HepG2 (cell line): Measurements from ENCODE around the gene NEU1. TPM values are rescaled to one million over a fixed set of nuclear protein-coding genes. Genes with fewer than 3 reads are reported as not detected.

ENCODE experiments used
- AHDC1 ChIP-seq: sonication (generic); formaldehyde crosslinking; IDR thresholded peaks from 2 replicates; pipeline ENCODE4 v1.5.1; 2020; ENCODE audit warnings: mild to moderate bottlenecking, missing genetic modification reagents, borderline replicate concordance
- CBX1 ChIP-seq: IDR thresholded peaks from one replicate; pipeline ENCODE4 v1.6.1; 2016; ENCODE audit warnings: antibody characterized with exemption, low read depth
- DRAP1 ChIP-seq: IDR thresholded peaks from 2 replicates; pipeline ENCODE4 v1.6.1; 2016; ENCODE audit warnings: missing genetic modification reagents, missing compliant biosample characterization
- ELF3 ChIP-seq: IDR thresholded peaks from 2 replicates; pipeline ENCODE4 v1.6.1; 2016; ENCODE audit warnings: missing genetic modification reagents, missing compliant biosample characterization
- GABPB1 ChIP-seq: IDR thresholded peaks from 2 replicates; pipeline ENCODE4 v1.6.1; 2016; ENCODE audit warnings: mild to moderate bottlenecking, missing genetic modification reagents, moderate library complexity, missing compliant biosample characterization
- GLI4 ChIP-seq: sonication (generic); formaldehyde crosslinking; IDR thresholded peaks from 2 replicates; pipeline ENCODE4 v1.5.1; 2020; ENCODE audit warnings: missing genetic modification reagents, mild to moderate bottlenecking, moderate library complexity, borderline replicate concordance
- GTF3A ChIP-seq: sonication (generic); formaldehyde crosslinking; conservative IDR thresholded peaks from 2 replicates; pipeline ENCODE4 v1.4.0; 2020; ENCODE audit warnings: mild to moderate bottlenecking, missing genetic modification reagents
- KLF9 ChIP-seq: IDR thresholded peaks from 2 replicates; pipeline ENCODE4 v1.6.1; 2016; ENCODE audit warnings: low read depth
- NBN ChIP-seq: fragments of 450-650 bp; conservative IDR thresholded peaks from 2 replicates; pipeline ENCODE4 v1.6.1; 2017
- SETDB1 ChIP-seq: sonication (generic); formaldehyde crosslinking; IDR thresholded peaks from 2 replicates; pipeline ENCODE4 v1.5.1; 2020; ENCODE audit warnings: missing genetic modification reagents, mild to moderate bottlenecking, borderline replicate concordance
- SIN3B ChIP-seq: fragments of 150-350 bp; IDR thresholded peaks from 2 replicates; pipeline ENCODE4 v1.6.1; 2014; ENCODE audit warnings: low read length
- TERF1 ChIP-seq: sonication (generic); formaldehyde crosslinking; IDR thresholded peaks from 2 replicates; pipeline ENCODE4 v1.8.0; 2022; ENCODE audit warnings: mild to moderate bottlenecking, missing genetic modification reagents, moderate library complexity
- TFDP1 ChIP-seq: IDR thresholded peaks from 2 replicates; pipeline ENCODE4 v1.6.1; 2016; ENCODE audit warnings: missing compliant biosample characterization, missing genetic modification reagents, borderline replicate concordance
- U2AF1 ChIP-seq: fragments of 200-400 bp; formaldehyde crosslinking; optimal IDR thresholded peaks from 2 replicates; pipeline ENCODE3; 2017; ENCODE audit warnings: mild to moderate bottlenecking, low read depth, low read length
- ZFP41 ChIP-seq: sonication (generic); formaldehyde crosslinking; IDR thresholded peaks from 2 replicates; pipeline ENCODE4 v1.4.0; 2020; ENCODE audit warnings: mild to moderate bottlenecking, missing genetic modification reagents, borderline replicate concordance
- ZNF18 ChIP-seq: sonication (generic); formaldehyde crosslinking; IDR thresholded peaks from 2 replicates; pipeline ENCODE4 v1.8.0; 2022; ENCODE audit warnings: mild to moderate bottlenecking, missing genetic modification reagents; ENCODE audit not compliant: insufficient replicate concordance
- ZNF430 ChIP-seq: sonication (generic); formaldehyde crosslinking; IDR thresholded peaks from 2 replicates; pipeline ENCODE4 v1.9.0; 2021; ENCODE audit warnings: mild to moderate bottlenecking, missing genetic modification reagents
- ZNF432 ChIP-seq: sonication (generic); formaldehyde crosslinking; IDR thresholded peaks from 2 replicates; pipeline ENCODE4 v1.5.0; 2020; ENCODE audit warnings: missing genetic modification reagents, mild to moderate bottlenecking, borderline replicate concordance
- ZNF790 ChIP-seq: sonication (generic); formaldehyde crosslinking; IDR thresholded peaks from 2 replicates; pipeline ENCODE4 v1.8.0; 2022; ENCODE audit warnings: missing genetic modification reagents, mild to moderate bottlenecking, borderline replicate concordance
- ZZZ3 ChIP-seq: sonication (generic); formaldehyde crosslinking; IDR thresholded peaks from 2 replicates; pipeline ENCODE4 v1.4.0; 2020; ENCODE audit warnings: missing genetic modification reagents, mild to moderate bottlenecking, borderline replicate concordance
- polyA plus RNA-seq, 8 experiments: library from polyadenylated mRNA; depleted of rRNA in 3 of 8; stranded (reverse) in 7 of 8; unstranded in 1 of 8; fragments of >200 nt; fragmentation: Illumina TruSeq in 4 of 8; extraction: Trizol in 4 of 8; gene quantifications; 2 replicates each; pipeline versions ENCODE4 v1.2.1 to v1.2.3, GENCODE V29; 2011 to 2016; ENCODE audit warnings: low read depth in 4 of 8, missing spikeins in 1 of 8, mixed read lengths in 1 of 8; ENCODE audit not compliant: insufficient read depth in 1 of 8
- total RNA-seq, 5 experiments: library from RNA; depleted of rRNA; stranded (reverse); fragments of >200 nt; fragmentation: Illumina TruSeq; extraction: Trizol; gene quantifications; 2 replicates each; pipeline ENCODE4 v1.2.3, GENCODE V29; 2016; ENCODE audit warnings: low read depth in 1 of 5

NEU1 gene
- total and polyA plus RNA-seq, 2 of the 13 experiments (the other 11 are each of a cell fraction or from before 2014, with no cell fraction given) = 215 to 297 TPM

GRCh38 chr6:31901953-31902643, 39.5 kb upstream of the NEU1 start, which contains the start of gene ZBTB12 (continued):
- no peak for TF ChIP-seq AHDC1 (CRISPR knock-in tag)
- no peak for TF ChIP-seq SETDB1 (CRISPR knock-in tag)
- no peak for TF ChIP-seq U2AF1
- no peak for TF ChIP-seq NBN
- no peak for TF ChIP-seq KLF9 (CRISPR knock-in tag)
- TF ChIP-seq ZNF432 (CRISPR knock-in tag) = no peak
- peak; percentile 87 for TF ChIP-seq CBX1
- no peak for TF ChIP-seq ZZZ3 (CRISPR knock-in tag)
- TF ChIP-seq ZNF430 = no peak; the same call in 1 of the 2 replicates
- no peak for TF ChIP-seq TERF1
- TF ChIP-seq ZFP41 (CRISPR knock-in tag) = no peak
- TF ChIP-seq SIN3B = no peak; the same call in 1 of the 2 replicates
- TF ChIP-seq ZNF18 (CRISPR knock-in tag) = no peak
- peak; percentile 89; the same call in 1 of the 2 replicates for TF ChIP-seq ZNF790 (CRISPR knock-in tag)
- no peak for TF ChIP-seq GLI4 (CRISPR knock-in tag)
- no peak for TF ChIP-seq TFDP1 (CRISPR knock-in tag)
- TF ChIP-seq GTF3A = no peak
- no peak for TF ChIP-seq DRAP1
- peak; percentile 60 for TF ChIP-seq GABPB1 (CRISPR knock-in tag)
- peak; percentile 62 for TF ChIP-seq ELF3 (CRISPR knock-in tag)
